IgD-negative memory B cell (primary cell): ENCODE measurements around the gene FAM76A. TPM values are rescaled to one million over a fixed set of nuclear protein-coding genes. Genes with fewer than 3 reads are reported as not detected.
"Not testable (repeated sequence)": the region's sequence is repeated elsewhere in the genome, so short reads cannot be mapped to it uniquely, and the experiment has no call there.

ENCODE experiments used
- H3K27ac Mint-ChIP-seq, 3 donors: one replicate each; pipeline ENCODE4 v1.8.0; 2020 to 2022; ENCODE audit warnings: mild to moderate bottlenecking in 3 of 3, mixed read lengths in 3 of 3, moderate library complexity in 1 of 3
- H3K27me3 Mint-ChIP-seq: one replicate; pipeline ENCODE4 v1.8.0; 2021; ENCODE audit warnings: mixed read lengths
- H3K36me3 Mint-ChIP-seq: one replicate; pipeline ENCODE4 v1.8.0; 2020; ENCODE audit warnings: mild to moderate bottlenecking, mixed read lengths
- H3K4me1 Mint-ChIP-seq, 3 donors: one replicate each; pipeline ENCODE4 v1.8.0; 2020 to 2022; ENCODE audit warnings: mixed read lengths in 3 of 3, mild to moderate bottlenecking in 1 of 3
- H3K4me3 Mint-ChIP-seq, 4 donors: one replicate each; pipeline ENCODE4 v1.8.0; 2020 to 2022; ENCODE audit warnings: mild to moderate bottlenecking in 4 of 4, mixed read lengths in 4 of 4, moderate library complexity in 3 of 4
- H3K9me3 Mint-ChIP-seq, 3 donors: one replicate each; pipeline ENCODE4 v1.8.0; 2020 to 2021; ENCODE audit warnings: mixed read lengths in 3 of 3, mild to moderate bottlenecking in 1 of 3
- polyA plus RNA-seq: library from polyadenylated mRNA; unstranded; fragments of 300-500 nt; fragmentation: Illumina TruSeq; gene quantifications from one replicate; pipeline ENCODE4 v1.2.3, GENCODE V29; 2021

Gene FAM76A
- polyA plus RNA-seq, 1 donor from 2014 or later: 6.5 TPM

GRCh38 chr1:27782950-27783349 is 57.2 kb downstream of the FAM76A start:
- Mint-ChIP-seq H3K27ac (no peak overlapping the region), H3K36me3 (no peaks in the 10 kb centered on the region), H3K27me3 (no peaks in the 10 kb centered on the region), H3K4me1 (peaks cover 10 to 22% (median 18%) of the 10 kb centered on the region in 3 donors), H3K9me3 (no peaks in the 10 kb centered on the region), H3K4me3 (no peak overlapping the region)

- no peaks in the 10 kb centered on the region for H3K27me3 Mint-ChIP-seq
- no peak overlapping the region for H3K4me3 Mint-ChIP-seq
- H3K9me3 Mint-ChIP-seq: no peaks in the 10 kb centered on the region
- H3K4me1 Mint-ChIP-seq: peaks cover 8 to 18% (median 16%) of the 10 kb centered on the region in 3 donors
- H3K36me3 Mint-ChIP-seq: peaks cover under 1% of the 10 kb centered on the region
- H3K27ac Mint-ChIP-seq: no peak overlapping the region
Measured at GRCh38 chr1:27784700-27785099, 58.9 kb downstream of the FAM76A start.

GRCh38 chr1:27785781-27786455 is 60.2 kb downstream of the FAM76A start:
- H3K27me3 Mint-ChIP-seq: no peaks in the 10 kb centered on the region
- no peak overlapping the region for H3K4me3 Mint-ChIP-seq
- H3K4me1 Mint-ChIP-seq: peaks cover 8 to 18% (median 16%) of the 10 kb centered on the region in 3 donors
- H3K9me3 Mint-ChIP-seq: no peaks in the 10 kb centered on the region
- H3K36me3 Mint-ChIP-seq: peaks cover 4% of the 10 kb centered on the region
- peak overlapping the region in 1 of 3 donors; percentile 54 for H3K27ac Mint-ChIP-seq

GRCh38 chr1:27787895-27788294 is 62.1 kb downstream of the FAM76A start:
- peaks cover 4% of the 10 kb centered on the region for H3K36me3 Mint-ChIP-seq
- no peak overlapping the region for H3K27ac Mint-ChIP-seq
- no peaks in the 10 kb centered on the region for H3K27me3 Mint-ChIP-seq
- H3K9me3 Mint-ChIP-seq: no peaks in the 10 kb centered on the region
- H3K4me1 Mint-ChIP-seq: peaks cover 6 to 16% (median 14%) of the 10 kb centered on the region in 3 donors
- no peak overlapping the region for H3K4me3 Mint-ChIP-seq

- no peaks in the 10 kb centered on the region for H3K9me3 Mint-ChIP-seq
- H3K4me1 Mint-ChIP-seq: peaks cover 4 to 13% (median 12%) of the 10 kb centered on the region in 3 donors
- no peaks in the 10 kb centered on the region for H3K27me3 Mint-ChIP-seq
- peaks cover 4% of the 10 kb centered on the region for H3K36me3 Mint-ChIP-seq
- no peak overlapping the region for H3K4me3 Mint-ChIP-seq
- no peak overlapping the region for H3K27ac Mint-ChIP-seq
Measured at GRCh38 chr1:27789540-27790041, 63.8 kb downstream of the FAM76A start.

- not testable (repeated sequence) for H3K27me3 Mint-ChIP-seq, H3K4me3 Mint-ChIP-seq, H3K27ac Mint-ChIP-seq, H3K36me3 Mint-ChIP-seq, H3K9me3 Mint-ChIP-seq, H3K4me1 Mint-ChIP-seq
Measured at GRCh38 chr1:27790270-27790669, 64.5 kb downstream of the FAM76A start.

- peaks cover 7% of the 10 kb centered on the region for H3K36me3 Mint-ChIP-seq
- H3K4me1 Mint-ChIP-seq: peaks cover 1 to 4% (median 4%) of the 10 kb centered on the region in 3 donors
- no peak overlapping the region for H3K27ac Mint-ChIP-seq
- H3K4me3 Mint-ChIP-seq: no peak overlapping the region
- H3K27me3 Mint-ChIP-seq: no peaks in the 10 kb centered on the region
- no peaks in the 10 kb centered on the region for H3K9me3 Mint-ChIP-seq
Measured at GRCh38 chr1:27795601-27796000, 69.8 kb downstream of the FAM76A start.

GRCh38 chr1:27804791-27805190 is 79.0 kb downstream of the FAM76A start:
- Mint-ChIP-seq H3K9me3 (no peaks in the 10 kb centered on the region), H3K4me1 (peaks cover 0 to 9% (median 0%) of the 10 kb centered on the region in 3 donors), H3K36me3 (peaks cover 2% of the 10 kb centered on the region), H3K27me3 (no peaks in the 10 kb centered on the region), H3K4me3 (peak overlapping the region in 1 of 4 donors; percentile 17), H3K27ac (no peak overlapping the region)

- H3K36me3 Mint-ChIP-seq: peaks cover 2% of the 10 kb centered on the region
- H3K9me3 Mint-ChIP-seq: no peaks in the 10 kb centered on the region
- no peak overlapping the region for H3K4me3 Mint-ChIP-seq
- no peak overlapping the region for H3K27ac Mint-ChIP-seq
- H3K4me1 Mint-ChIP-seq: peaks cover 0 to 5% (median 0%) of the 10 kb centered on the region in 3 donors
- H3K27me3 Mint-ChIP-seq: no peaks in the 10 kb centered on the region
Measured at GRCh38 chr1:27806758-27807157, 81.0 kb downstream of the FAM76A start.

- Mint-ChIP-seq H3K27me3 (no peaks in the 10 kb centered on the region), H3K36me3 (peaks cover 3% of the 10 kb centered on the region), H3K4me3 (no peak overlapping the region), H3K9me3 (no peaks in the 10 kb centered on the region), H3K27ac (no peak overlapping the region), H3K4me1 (peaks cover 0 to 5% (median 0%) of the 10 kb centered on the region in 3 donors)
Measured at GRCh38 chr1:27807385-27807784, 81.6 kb downstream of the FAM76A start.

GRCh38 chr1:27808131-27808530 is 82.4 kb downstream of the FAM76A start:
- not testable (repeated sequence) for H3K4me1 Mint-ChIP-seq, H3K27me3 Mint-ChIP-seq, H3K36me3 Mint-ChIP-seq, H3K27ac Mint-ChIP-seq, H3K9me3 Mint-ChIP-seq, H3K4me3 Mint-ChIP-seq

GRCh38 chr1:27809883-27810282 is 84.1 kb downstream of the FAM76A start:
- Mint-ChIP-seq H3K4me1 (no peaks in the 10 kb centered on the region), H3K27ac (no peak overlapping the region), H3K4me3 (no peak overlapping the region), H3K9me3 (no peaks in the 10 kb centered on the region), H3K27me3 (no peaks in the 10 kb centered on the region), H3K36me3 (peaks cover 1% of the 10 kb centered on the region)

- Mint-ChIP-seq H3K27ac (peak overlapping the region in 2 of 3 donors; percentile 46 to 51), H3K27me3 (no peaks in the 10 kb centered on the region), H3K4me1 (no peaks in the 10 kb centered on the region), H3K36me3 (peaks cover 1% of the 10 kb centered on the region), H3K4me3 (no peak overlapping the region), H3K9me3 (no peaks in the 10 kb centered on the region)
Measured at GRCh38 chr1:27811741-27812500, 86.2 kb downstream of the FAM76A start.
